ENCODE measurements around the gene ELAC1. TPM values are rescaled to one million over a fixed set of nuclear protein-coding genes. Genes with fewer than 3 reads are reported as not detected.
"Not testable (repeated sequence)": the region's sequence is repeated elsewhere in the genome, so short reads cannot be mapped to it uniquely, and the experiment has no call there.

The ELAC1 gene
- polyA plus RNA-seq, 1 donor from 2014 or later = 13.3 TPM

- Mint-ChIP-seq H3K9me3 (no peaks in the 10 kb centered on the region), H3K27me3 (no peaks in the 10 kb centered on the region), H3K27ac (no peak overlapping the region), H3K4me1 (no peaks in the 10 kb centered on the region), H3K36me3 (peaks cover 5% of the 10 kb centered on the region), H3K4me3 (peak overlapping the region in 1 of 4 donors; percentile 17)
Measured at GRCh38 chr18:50950626-50951025, 17.2 kb upstream of the ELAC1 start.

- no peaks in the 10 kb centered on the region for H3K27me3 Mint-ChIP-seq
- H3K4me3 Mint-ChIP-seq = no peak overlapping the region
- no peaks in the 10 kb centered on the region for H3K9me3 Mint-ChIP-seq
- H3K27ac Mint-ChIP-seq = no peak overlapping the region
- no peaks in the 10 kb centered on the region for H3K4me1 Mint-ChIP-seq
- no peaks in the 10 kb centered on the region for H3K36me3 Mint-ChIP-seq
Measured at GRCh38 chr18:50953822-50954221, 14.0 kb upstream of the ELAC1 start.

- H3K9me3 Mint-ChIP-seq = peaks cover 0 to 4% (median 0%) of the 10 kb centered on the region in 3 donors
- H3K27me3 Mint-ChIP-seq = no peaks in the 10 kb centered on the region
- H3K27ac Mint-ChIP-seq = no peak overlapping the region
- no peak overlapping the region for H3K4me3 Mint-ChIP-seq
- H3K4me1 Mint-ChIP-seq = no peaks in the 10 kb centered on the region
- H3K36me3 Mint-ChIP-seq = no peaks in the 10 kb centered on the region
Measured at GRCh38 chr18:50955253-50955652, 12.6 kb upstream of the ELAC1 start.

- Mint-ChIP-seq H3K4me1 (no peaks in the 10 kb centered on the region), H3K27me3 (no peaks in the 10 kb centered on the region), H3K4me3 (no peak overlapping the region), H3K36me3 (no peaks in the 10 kb centered on the region), H3K9me3 (peaks cover 2 to 9% (median 5%) of the 10 kb centered on the region in 3 donors), H3K27ac (no peak overlapping the region)
Measured at GRCh38 chr18:50956116-50956515, 11.7 kb upstream of the ELAC1 start.

GRCh38 chr18:50961974-50962373, 5.9 kb upstream of the ELAC1 start:
- H3K4me3 Mint-ChIP-seq = peak overlapping the region in 2 of 4 donors; percentile 8 to 72
- no peaks in the 10 kb centered on the region for H3K27me3 Mint-ChIP-seq
- H3K9me3 Mint-ChIP-seq = peaks cover 5 to 23% (median 19%) of the 10 kb centered on the region in 3 donors
- H3K36me3 Mint-ChIP-seq = peaks cover 3% of the 10 kb centered on the region
- no peak overlapping the region for H3K27ac Mint-ChIP-seq
- no peaks in the 10 kb centered on the region for H3K4me1 Mint-ChIP-seq

GRCh38 chr18:50969448-50969847, 1.6 kb downstream of the ELAC1 start:
- peaks cover 5% of the 10 kb centered on the region for H3K36me3 Mint-ChIP-seq
- peak overlapping the region; percentile 36 to 94 (median 59) for H3K27ac Mint-ChIP-seq
- no peaks in the 10 kb centered on the region for H3K27me3 Mint-ChIP-seq
- no peaks in the 10 kb centered on the region for H3K9me3 Mint-ChIP-seq
- peak overlapping the region in 3 of 4 donors; percentile 90 to 98 (median 92) for H3K4me3 Mint-ChIP-seq
- peaks cover 9 to 23% (median 13%) of the 10 kb centered on the region in 3 donors for H3K4me1 Mint-ChIP-seq

- H3K4me3 Mint-ChIP-seq = peak overlapping the region in 3 of 4 donors; percentile 9 to 92 (median 20)
- H3K27ac Mint-ChIP-seq = no peak overlapping the region
- H3K9me3 Mint-ChIP-seq = no peaks in the 10 kb centered on the region
- H3K36me3 Mint-ChIP-seq = peaks cover 5% of the 10 kb centered on the region
- H3K4me1 Mint-ChIP-seq = peaks cover 9 to 23% (median 13%) of the 10 kb centered on the region in 3 donors
- no peaks in the 10 kb centered on the region for H3K27me3 Mint-ChIP-seq
Measured at GRCh38 chr18:50970006-50970405, 2.2 kb downstream of the ELAC1 start.

GRCh38 chr18:50972404-50972803, 4.6 kb downstream of the ELAC1 start:
- Mint-ChIP-seq H3K9me3 (peaks cover 0 to 12% (median 1%) of the 10 kb centered on the region in 3 donors), H3K4me1 (peaks cover 12 to 22% (median 13%) of the 10 kb centered on the region in 3 donors), H3K36me3 (peaks cover 16% of the 10 kb centered on the region)
- H3K27me3 Mint-ChIP-seq, H3K27ac Mint-ChIP-seq, H3K4me3 Mint-ChIP-seq: not testable (repeated sequence)

- Mint-ChIP-seq H3K36me3 (peaks cover 21% of the 10 kb centered on the region), H3K27ac (no peak overlapping the region), H3K4me1 (peaks cover 11 to 18% (median 13%) of the 10 kb centered on the region in 3 donors), H3K4me3 (no peak overlapping the region), H3K27me3 (no peaks in the 10 kb centered on the region), H3K9me3 (peaks cover 0 to 12% (median 3%) of the 10 kb centered on the region in 3 donors)
Measured at GRCh38 chr18:50973367-50974126, 5.7 kb downstream of the ELAC1 start.

GRCh38 chr18:50977037-50977760, 9.4 kb downstream of the ELAC1 start:
- no peak overlapping the region for H3K4me3 Mint-ChIP-seq
- H3K27me3 Mint-ChIP-seq = no peaks in the 10 kb centered on the region
- peaks cover 0 to 12% (median 6%) of the 10 kb centered on the region in 3 donors for H3K9me3 Mint-ChIP-seq
- H3K27ac Mint-ChIP-seq = no peak overlapping the region
- peaks cover 25% of the 10 kb centered on the region for H3K36me3 Mint-ChIP-seq
- peaks cover 3 to 4% (median 3%) of the 10 kb centered on the region in 3 donors for H3K4me1 Mint-ChIP-seq

GRCh38 chr18:50981381-50981780, 13.5 kb downstream of the ELAC1 start:
- Mint-ChIP-seq H3K4me1 (peaks cover 0 to 3% (median 2%) of the 10 kb centered on the region in 3 donors), H3K4me3 (no peak overlapping the region), H3K27ac (peak overlapping the region in 1 of 3 donors; percentile 23), H3K27me3 (no peaks in the 10 kb centered on the region), H3K9me3 (peaks cover 0 to 6% (median 5%) of the 10 kb centered on the region in 3 donors), H3K36me3 (peaks cover 16% of the 10 kb centered on the region)

- peaks cover 0 to 3% (median 2%) of the 10 kb centered on the region in 3 donors for H3K4me1 Mint-ChIP-seq
- H3K27ac Mint-ChIP-seq = no peak overlapping the region
- H3K36me3 Mint-ChIP-seq = peaks cover 12% of the 10 kb centered on the region
- H3K9me3 Mint-ChIP-seq = peaks cover 0 to 5% (median 0%) of the 10 kb centered on the region in 3 donors
- no peak overlapping the region for H3K4me3 Mint-ChIP-seq
- H3K27me3 Mint-ChIP-seq = no peaks in the 10 kb centered on the region
Measured at GRCh38 chr18:50982086-50982801, 14.4 kb downstream of the ELAC1 start.

GRCh38 chr18:50982802-50983179, 15.0 kb downstream of the ELAC1 start:
- H3K27ac Mint-ChIP-seq = no peak overlapping the region
- H3K27me3 Mint-ChIP-seq = no peaks in the 10 kb centered on the region
- peaks cover 12% of the 10 kb centered on the region for H3K36me3 Mint-ChIP-seq
- peaks cover 0 to 5% (median 0%) of the 10 kb centered on the region in 3 donors for H3K9me3 Mint-ChIP-seq
- H3K4me1 Mint-ChIP-seq = peaks cover 0 to 3% (median 2%) of the 10 kb centered on the region in 3 donors
- H3K4me3 Mint-ChIP-seq = no peak overlapping the region

GRCh38 chr18:50986360-50987087, 18.7 kb downstream of the ELAC1 start:
- H3K36me3 Mint-ChIP-seq = peaks cover 2% of the 10 kb centered on the region

More at GRCh38 chr18:50986360-50987087, 18.7 kb downstream of the ELAC1 start:
- Mint-ChIP-seq H3K4me1 (peaks cover 0 to 3% (median under 1%) of the 10 kb centered on the region in 3 donors), H3K9me3 (no peaks in the 10 kb centered on the region), H3K4me3 (no peak overlapping the region), H3K27me3 (no peaks in the 10 kb centered on the region), H3K27ac (no peak overlapping the region)
